ENCODE data around the gene CLDN8.

DNA sequence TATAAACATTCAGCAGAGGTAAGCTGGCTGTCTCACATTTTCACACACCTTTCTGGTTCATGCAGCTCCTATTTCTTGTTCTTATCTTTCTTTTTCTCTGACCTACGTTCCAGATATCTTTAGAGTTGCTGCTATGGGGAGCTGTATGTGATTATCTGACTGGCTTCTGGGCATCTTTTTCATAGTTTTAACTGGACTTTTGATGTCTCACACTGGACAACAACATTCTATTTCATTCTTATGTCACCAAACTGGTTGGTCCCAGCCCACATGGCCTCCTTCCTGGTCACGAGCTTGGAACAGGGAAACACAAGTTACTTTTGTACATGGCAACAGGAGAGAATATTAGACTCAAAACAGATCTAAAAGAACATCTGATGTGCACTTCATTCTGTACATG, 7.7 kb upstream of the CLDN8 start:
- TF ChIP-seq CTCF (IDR thresholded peaks at IDR 0.05) (no peak), POLR2A (IDR thresholded peaks at IDR 0.05) (no peak)
